GM23338 (cell line): Measurements from ENCODE around the gene LTB4R. TPM values are rescaled to one million over a fixed set of nuclear protein-coding genes. Genes with fewer than 3 reads are reported as not detected.

Experiments used
- ATAC-seq: fragments of 200-7000 bp; cut with Tn5 transposase; 3 replicates; pipeline ENCODE4 v1.9.1; 2020
- DNase-seq: peaks from one replicate; pipeline ENCODE4 v3.0.0-alpha.2; 2015; ENCODE audit warnings: low spot score
- H2AFZ ChIP-seq: fragments of 200-600 bp; sonication (generic); 2 replicates; pipeline ENCODE4 v1.8.0; 2016; ENCODE audit warnings: antibody characterized with exemption, mild to moderate bottlenecking, moderate library complexity
- H3F3A ChIP-seq: fragments of 200-600 bp; sonication (generic); replicated peaks from 2 replicates; pipeline ENCODE4 v1.8.0; 2017; ENCODE audit warnings: antibody characterized with exemption, mixed run types, low read depth
- H3K27ac ChIP-seq: fragments of 200-600 bp; sonication (generic); 2 replicates; pipeline ENCODE4 v1.6.1; 2016; ENCODE audit warnings: low read depth
- H3K27me3 ChIP-seq: fragments of 200-600 bp; sonication (generic); 2 replicates; pipeline ENCODE4 v1.8.0; 2016; ENCODE audit warnings: mild to moderate bottlenecking, mixed run types, moderate library complexity; ENCODE audit not compliant: insufficient read depth
- H3K36me3 ChIP-seq: fragments of 200-600 bp; sonication (generic); 2 replicates; pipeline ENCODE4 v1.8.0; 2016; ENCODE audit warnings: mild to moderate bottlenecking; ENCODE audit not compliant: insufficient read depth
- H3K4me1 ChIP-seq: fragments of 200-600 bp; sonication (generic); 2 replicates; pipeline ENCODE4 v1.8.0; 2016; ENCODE audit warnings: mild to moderate bottlenecking, moderate library complexity; ENCODE audit not compliant: insufficient read depth
- H3K4me2 ChIP-seq: fragments of 200-600 bp; sonication (generic); 2 replicates; pipeline ENCODE4 v1.7.1; 2017; ENCODE audit warnings: mixed run types
- H3K4me3 ChIP-seq: fragments of 200-600 bp; sonication (generic); 2 replicates; pipeline ENCODE4 v1.6.1; 2016; ENCODE audit warnings: mixed run types
- H3K79me2 ChIP-seq: fragments of 200-600 bp; sonication (generic); replicated peaks from 2 replicates; pipeline ENCODE4 v1.8.0; 2017; ENCODE audit warnings: mild to moderate bottlenecking; ENCODE audit not compliant: insufficient read depth
- H3K9me2 ChIP-seq: fragments of 200-600 bp; sonication (generic); 2 replicates; pipeline ENCODE4 v1.8.0; 2017; ENCODE audit not compliant: insufficient read depth
- H4K20me1 ChIP-seq: fragments of 200-600 bp; sonication (generic); replicated peaks from 2 replicates; pipeline ENCODE4 v1.8.0; 2017; ENCODE audit warnings: mild to moderate bottlenecking; ENCODE audit not compliant: insufficient read depth
- H3K27ac Mint-ChIP-seq: 2 replicates; pipeline ENCODE4 v1.8.0; 2020; ENCODE audit warnings: inconsistent platforms, mild to moderate bottlenecking, moderate library complexity, mixed read lengths
- H3K27me3 Mint-ChIP-seq: 3 replicates; pipeline ENCODE4 v1.8.0; 2022; ENCODE audit warnings: low read depth, mild to moderate bottlenecking, moderate library complexity, mixed read lengths, inconsistent platforms; ENCODE audit not compliant: insufficient read depth, poor library complexity
- H3K36me3 Mint-ChIP-seq: 3 replicates; pipeline ENCODE4 v1.8.0; 2021; ENCODE audit warnings: low read depth, mild to moderate bottlenecking, inconsistent platforms, moderate library complexity, mixed read lengths
- H3K4me1 Mint-ChIP-seq: 3 replicates; pipeline ENCODE4 v1.8.0; 2020; ENCODE audit warnings: mild to moderate bottlenecking, inconsistent platforms, mixed read lengths
- H3K4me3 Mint-ChIP-seq: 3 replicates; pipeline ENCODE4 v1.8.0; 2021; ENCODE audit warnings: moderate library complexity, mild to moderate bottlenecking, inconsistent platforms, mixed read lengths
- H3K9me3 Mint-ChIP-seq: 3 replicates; pipeline ENCODE4 v1.8.0; 2020; ENCODE audit warnings: moderate library complexity, mild to moderate bottlenecking, inconsistent platforms, mixed read lengths
- CREB1 ChIP-seq: fragments of 250-450 bp; sonication (Bioruptor Pico); IDR thresholded peaks from 2 replicates; pipeline ENCODE4 v1.5.0; 2020; ENCODE audit warnings: low read depth, mild to moderate bottlenecking, moderate library complexity
- CTCF ChIP-seq, 2 experiments: fragments of 200-600 bp in 1 of 2; sonication (generic) in 1 of 2; conservative IDR thresholded peaks; 2 replicates each; pipeline versions ENCODE4 v1.5.1 to v1.6.1; 2016 to 2017; ENCODE audit warnings: antibody characterized with exemption in 2 of 2, low read depth in 2 of 2, mild to moderate bottlenecking in 2 of 2, moderate library complexity in 1 of 2
- EZH2 ChIP-seq: fragments of 200-600 bp; sonication (generic); IDR thresholded peaks from one replicate; pipeline ENCODE4 v1.8.0; 2017; ENCODE audit warnings: antibody characterized with exemption, mild to moderate bottlenecking, low read depth; ENCODE audit not compliant: unreplicated experiment
- JUNB ChIP-seq: IDR thresholded peaks from one replicate; pipeline ENCODE4 v1.6.1; 2016; ENCODE audit warnings: antibody characterized with exemption; ENCODE audit not compliant: unreplicated experiment
- POLR2AphosphoS5 ChIP-seq: IDR thresholded peaks from 2 replicates; pipeline ENCODE4 v1.6.1; 2016; ENCODE audit warnings: antibody characterized with exemption, low read depth
- STAT1 ChIP-seq: IDR thresholded peaks from one replicate; pipeline ENCODE4 v1.6.1; 2016; ENCODE audit warnings: antibody characterized with exemption; ENCODE audit not compliant: unreplicated experiment
- ZNF462 ChIP-seq: fragments of 250-450 bp; sonication (Bioruptor Pico); IDR thresholded peaks from 2 replicates; pipeline ENCODE4 v1.5.0; 2020; ENCODE audit warnings: mild to moderate bottlenecking, moderate library complexity
- polyA plus RNA-seq: library from polyadenylated mRNA; unstranded; fragments of >200 nt; fragmentation: Nextera tagmentation; extraction: Ambion mirVana; gene quantifications from 2 replicates; pipeline ENCODE4 v1.2.1, GENCODE V29; 2016
- total RNA-seq: library from RNA; depleted of rRNA; stranded (reverse); fragments of >200 nt; shearing (Covaris generic); gene quantifications from 2 replicates; pipeline ENCODE4 v1.2.3, GENCODE V29; 2014

LTB4R gene
- total and polyA plus RNA-seq, 2 experiments from 2014 or later: 2.1 to 4.7 TPM

- no peak for TF ChIP-seq STAT1
- peak; percentile 36 to 45 for TF ChIP-seq CTCF (conservative IDR thresholded peaks at IDR 0.05; ENCODE audit: low read depth in 2 of 2)
- H4K20me1 ChIP-seq: no peaks in the 10 kb centered on the region; the same call in 1 of the 2 replicates
- no peaks in the 10 kb centered on the region for H3K36me3 Mint-ChIP-seq
- no peak for DNase-seq
- H3K27ac ChIP-seq: no peak overlapping the region
- H3K27ac Mint-ChIP-seq: 0 out of 2 replicates have a peak overlapping the region, but pooled peaks have one; percentile 60
- no peaks in the 10 kb centered on the region for H3K9me2 ChIP-seq
- no peaks in the 10 kb centered on the region for H3K36me3 ChIP-seq
- no peak for ATAC-seq
- H3K4me1 Mint-ChIP-seq: no peaks in the 10 kb centered on the region; the same call in 2 of the 3 replicates
- no peaks in the 10 kb centered on the region for H3K9me3 Mint-ChIP-seq
- no peak overlapping the region for H2AFZ ChIP-seq
- no peaks in the 10 kb centered on the region for H3F3A ChIP-seq
- no peaks in the 10 kb centered on the region for H3K79me2 ChIP-seq
- H3K27me3 Mint-ChIP-seq: peaks cover 10% of the 10 kb centered on the region
- no peaks in the 10 kb centered on the region for H3K27me3 ChIP-seq
- no peaks in the 10 kb centered on the region for H3K4me1 ChIP-seq
- no peak overlapping the region for H3K4me3 Mint-ChIP-seq
- no peak overlapping the region for H3K4me3 ChIP-seq
- no peak overlapping the region for H3K4me2 ChIP-seq
Observed at GRCh38 chr14:24279301-24280186, 31.8 kb upstream of the LTB4R start.

GRCh38 chr14:24280797-24281460, 30.4 kb upstream of the LTB4R start:
- H3K4me3 Mint-ChIP-seq: no peak overlapping the region
- H3K27ac ChIP-seq: no peak overlapping the region
- H3K79me2 ChIP-seq: no peaks in the 10 kb centered on the region
- no peaks in the 10 kb centered on the region for H3K36me3 Mint-ChIP-seq
- no peak overlapping the region for H2AFZ ChIP-seq
- peaks cover 8% of the 10 kb centered on the region for H3K27me3 Mint-ChIP-seq
- no peak for ATAC-seq
- DNase-seq: no peak
- H3K36me3 ChIP-seq: no peaks in the 10 kb centered on the region
- no peaks in the 10 kb centered on the region for H3K27me3 ChIP-seq
- H3K9me2 ChIP-seq: no peaks in the 10 kb centered on the region
- H3K4me2 ChIP-seq: no peak overlapping the region
- H3K27ac Mint-ChIP-seq: 0 out of 2 replicates have a peak overlapping the region, but pooled peaks have one; percentile 8
- no peaks in the 10 kb centered on the region; the same call in 1 of the 2 replicates for H4K20me1 ChIP-seq
- H3F3A ChIP-seq: no peaks in the 10 kb centered on the region
- H3K4me1 Mint-ChIP-seq: no peaks in the 10 kb centered on the region; the same call in 2 of the 3 replicates
- no peaks in the 10 kb centered on the region for H3K4me1 ChIP-seq
- no peaks in the 10 kb centered on the region for H3K9me3 Mint-ChIP-seq
- H3K4me3 ChIP-seq: no peak overlapping the region
- no peak for TF ChIP-seq POLR2AphosphoS5
- no peak for TF ChIP-seq ZNF462 (CRISPR knock-in tag)
- no peak for TF ChIP-seq JUNB
- no peak for TF ChIP-seq CTCF (conservative IDR thresholded peaks at IDR 0.05; ENCODE audit: low read depth in 2 of 2)
- TF ChIP-seq EZH2: no peak
- no peak for TF ChIP-seq CREB1 (CRISPR knock-in tag)
- TF ChIP-seq STAT1: no peak
